IPS-NIHi7 (cell line): ENCODE measurements around the gene MINDY4B.

Source experiments
- DNase-seq: peaks from one replicate; pipeline ENCODE4 v3.0.0; 2012; ENCODE audit warnings: mixed read lengths; ENCODE audit errors: extremely low spot score

MINDY4B gene

GRCh38 chr3:150844484-150844883, 60.8 kb downstream of the MINDY4B start:
- no peak for DNase-seq

- DNase-seq = no peak
These were observed 62.0 kb downstream of the MINDY4B start for GRCh38 chr3:150843241-150843640.

- no peak for DNase-seq
These were observed 64.3 kb downstream of the MINDY4B start for GRCh38 chr3:150840802-150841515.

- no peak for DNase-seq
These were observed 74.5 kb downstream of the MINDY4B start for GRCh38 chr3:150830745-150831144.

- peak; percentile 53 for DNase-seq
These were observed 75.1 kb downstream of the MINDY4B start for GRCh38 chr3:150830094-150830681.

- DNase-seq = no peak
These were observed 75.8 kb downstream of the MINDY4B start for GRCh38 chr3:150829408-150829807.

- DNase-seq = no peak
These were observed 76.2 kb downstream of the MINDY4B start for GRCh38 chr3:150828997-150829396.

- no peak for DNase-seq
These were observed 77.0 kb downstream of the MINDY4B start for GRCh38 chr3:150828261-150828660.

- no peak for DNase-seq
These were observed 78.6 kb downstream of the MINDY4B start for GRCh38 chr3:150826466-150827282.

GRCh38 chr3:150825916-150826377, 79.3 kb downstream of the MINDY4B start:
- DNase-seq = no peak

- no peak for DNase-seq
These were observed 79.9 kb downstream of the MINDY4B start for GRCh38 chr3:150825192-150825915.

- no peak for DNase-seq
These were observed 82.0 kb downstream of the MINDY4B start for GRCh38 chr3:150823277-150823676.

- no peak for DNase-seq
These were observed 82.6 kb downstream of the MINDY4B start for GRCh38 chr3:150822636-150823035.
